Mesendoderm (in vitro differentiated cells): ENCODE results near the gene TNS3.

Experiments used
- DNase-seq: peaks from one replicate; pipeline ENCODE4 v3.0.0; 2013
- H2AK5ac ChIP-seq: 2 replicates; pipeline ENCODE4 v1.6.1; 2013; ENCODE audit warnings: low read length, inconsistent platforms
- H2BK120ac ChIP-seq: 2 replicates; pipeline ENCODE4 v1.6.1; 2013; ENCODE audit warnings: low read depth, mild to moderate bottlenecking, low read length, moderate library complexity, mixed read lengths
- H2BK15ac ChIP-seq: replicated peaks from 2 replicates; pipeline ENCODE4 v1.6.1; 2013; ENCODE audit warnings: low read depth, mild to moderate bottlenecking, moderate library complexity
- H2BK5ac ChIP-seq: 2 replicates; pipeline ENCODE4 v1.6.1; 2013; ENCODE audit warnings: low read length, inconsistent platforms
- H3K18ac ChIP-seq: 2 replicates; pipeline ENCODE4 v1.6.1; 2013; ENCODE audit warnings: mild to moderate bottlenecking, low read length, mixed read lengths
- H3K23ac ChIP-seq: one replicate; pipeline ENCODE4 v1.6.1; 2013; ENCODE audit warnings: low read length
- H3K27ac ChIP-seq: 2 replicates; pipeline ENCODE4 v1.5.1; 2013; ENCODE audit warnings: low read depth, mild to moderate bottlenecking, inconsistent platforms, low read length, moderate library complexity
- H3K27me3 ChIP-seq: 2 replicates; pipeline ENCODE4 v1.6.1; 2013; ENCODE audit warnings: low read length, control low read depth, mild to moderate bottlenecking, inconsistent platforms; ENCODE audit not compliant: insufficient read depth, poor library complexity
- H3K36me3 ChIP-seq: 2 replicates; pipeline ENCODE4 v1.6.1; 2013; ENCODE audit warnings: low read length, inconsistent platforms; ENCODE audit not compliant: control insufficient read depth, insufficient read depth
- H3K4ac ChIP-seq: one replicate; pipeline ENCODE4 v1.6.1; 2013; ENCODE audit warnings: low read depth, mild to moderate bottlenecking, low read length, moderate library complexity
- H3K4me1 ChIP-seq: 2 replicates; pipeline ENCODE4 v1.6.1; 2013; ENCODE audit warnings: low read depth, low read length, inconsistent platforms; ENCODE audit not compliant: control insufficient read depth
- H3K4me2 ChIP-seq: 2 replicates; pipeline ENCODE4 v1.6.1; 2013; ENCODE audit warnings: low read length
- H3K4me3 ChIP-seq: 2 replicates; pipeline ENCODE4 v1.5.1; 2013; ENCODE audit warnings: mild to moderate bottlenecking, low read length
- H3K56ac ChIP-seq: one replicate; pipeline ENCODE4 v1.6.1; 2013; ENCODE audit warnings: low read length
- H3K79me1 ChIP-seq: 2 replicates; pipeline ENCODE4 v1.6.1; 2013; ENCODE audit warnings: low read length, inconsistent platforms
- H3K79me2 ChIP-seq: 2 replicates; pipeline ENCODE4 v1.6.1; 2013; ENCODE audit warnings: mild to moderate bottlenecking, low read length; ENCODE audit not compliant: control insufficient read depth, insufficient read depth
- H3K9ac ChIP-seq: 2 replicates; pipeline ENCODE4 v1.6.1; 2013; ENCODE audit warnings: low read length, inconsistent platforms
- H4K5ac ChIP-seq: one replicate; pipeline ENCODE4 v1.6.1; 2013; ENCODE audit warnings: low read length
- H4K8ac ChIP-seq: one replicate; pipeline ENCODE4 v1.6.1; 2013; ENCODE audit warnings: low read depth, mild to moderate bottlenecking, control low read depth, low read length, moderate library complexity
- WGBS: extraction: QIAGEN DNeasy Blood & Tissue Kit; methylation state at CpG from one replicate; pipeline ENCODE4 v1.1.7; 2013; ENCODE audit warnings: low lambda C conversion rate, missing lambda C conversion rate; ENCODE audit not compliant: insufficient coverage; ENCODE audit errors: extremely low coverage; 5-methylcytosine and 5-hydroxymethylcytosine counted together

TNS3 gene

DNA sequence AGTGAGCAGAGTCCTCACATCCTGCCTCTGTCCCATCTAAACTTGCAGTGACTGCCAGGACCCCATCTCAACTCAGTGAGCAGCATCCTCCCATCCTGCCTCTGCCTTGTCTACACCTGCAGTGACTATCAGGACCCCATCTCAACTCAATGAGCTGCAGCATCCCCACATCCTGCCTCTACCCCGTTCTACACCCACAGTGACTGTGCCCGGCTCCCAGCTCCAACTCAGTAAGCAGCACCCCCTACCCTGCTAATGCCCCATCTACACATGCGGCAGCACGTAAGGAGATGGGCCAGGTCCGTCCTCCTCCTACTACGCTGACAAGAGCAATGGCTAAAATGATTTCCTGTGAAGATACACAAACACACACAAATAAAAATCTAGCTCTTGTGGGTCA lies 65.5 kb downstream of the TNS3 start:
- no peak overlapping the region for H3K4me2 ChIP-seq
- H2AK5ac ChIP-seq: no peak overlapping the region
- H3K79me2 ChIP-seq: no peaks in the 10 kb centered on the region
- no peak overlapping the region for H3K9ac ChIP-seq
- peaks cover 5% of the 10 kb centered on the region for H3K4me1 ChIP-seq
- H3K27me3 ChIP-seq: no peaks in the 10 kb centered on the region
- no peak overlapping the region for H3K4ac ChIP-seq
- no peak overlapping the region for H4K8ac ChIP-seq
- H3K4me3 ChIP-seq: no peak overlapping the region
- no peak overlapping the region for H3K56ac ChIP-seq
- no peaks in the 10 kb centered on the region for H3K79me1 ChIP-seq
- no peak overlapping the region for H2BK5ac ChIP-seq
- no peak overlapping the region for H2BK15ac ChIP-seq
- H3K23ac ChIP-seq: no peak overlapping the region
- DNase-seq: no peak
- H4K5ac ChIP-seq: no peak overlapping the region
- no peak overlapping the region for H2BK120ac ChIP-seq
- H3K18ac ChIP-seq: no peak overlapping the region
- H3K27ac ChIP-seq: no peak overlapping the region
- no peaks in the 10 kb centered on the region for H3K36me3 ChIP-seq
- WGBS: no CpG with 5 or more reads among the region's 6 CpGs

DNA sequence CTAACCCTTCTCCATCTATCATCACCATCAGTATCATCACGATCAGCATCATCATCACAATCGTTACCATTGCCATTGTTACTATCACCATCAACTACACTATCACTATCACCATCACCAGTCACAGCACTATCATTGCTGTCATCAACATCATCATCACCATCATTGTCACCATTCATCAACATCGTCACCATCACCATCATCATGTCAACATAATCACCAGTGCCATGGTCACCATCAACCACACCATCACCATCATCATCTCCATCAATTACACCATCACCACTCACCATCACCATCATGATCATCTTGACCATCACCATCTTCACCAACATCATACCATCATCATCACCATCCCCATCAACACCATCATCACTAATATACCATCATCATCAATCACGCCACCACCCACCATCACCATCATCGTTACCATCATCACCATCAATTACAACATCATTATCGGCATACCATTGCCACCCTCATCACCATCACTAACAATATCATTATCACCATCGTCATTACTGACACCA lies 66.5 kb downstream of the TNS3 start:
- Histone ChIP-seq H3K27ac (no peak overlapping the region), H3K4me2 (no peak overlapping the region)
- WGBS: 100% methylated on average over 3 of the region's 7 CpGs

DNA sequence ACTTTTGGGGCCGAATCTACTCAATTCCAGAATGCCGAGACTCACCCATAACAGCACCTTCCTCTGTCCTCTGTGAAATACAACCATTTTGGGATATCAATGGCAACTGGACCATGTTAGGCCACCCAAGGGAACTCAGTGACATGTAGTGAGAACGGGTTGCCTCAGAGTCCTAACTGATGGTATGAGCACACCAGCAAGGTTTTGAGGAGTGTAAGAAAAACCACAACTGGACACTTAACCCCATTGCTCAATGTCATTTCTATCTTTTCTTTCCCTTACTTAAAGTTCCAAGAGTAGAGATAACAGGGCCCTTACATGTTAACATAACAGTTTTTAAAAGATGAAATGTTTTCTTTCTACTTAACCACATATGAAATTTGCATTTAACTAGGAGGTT lies 67.1 kb downstream of the TNS3 start:
- no peak overlapping the region for H3K18ac ChIP-seq

More for the DNA sequence above, 66.5 kb downstream of the TNS3 start:
- Histone ChIP-seq H3K23ac (no peak overlapping the region), H3K27me3 (no peaks in the 10 kb centered on the region), H3K79me1 (no peaks in the 10 kb centered on the region), H2BK5ac (no peak overlapping the region), H3K4ac (no peak overlapping the region), H3K4me3 (no peak overlapping the region), H3K18ac (no peak overlapping the region), H3K79me2 (no peaks in the 10 kb centered on the region), H3K4me1 (peaks cover 5% of the 10 kb centered on the region), H2AK5ac (no peak overlapping the region), H3K56ac (no peak overlapping the region), H4K8ac (no peak overlapping the region), H3K36me3 (no peaks in the 10 kb centered on the region), H2BK15ac (no peak overlapping the region), H4K5ac (no peak overlapping the region), H2BK120ac (no peak overlapping the region), H3K9ac (no peak overlapping the region)
- no peak for DNase-seq

DNA sequence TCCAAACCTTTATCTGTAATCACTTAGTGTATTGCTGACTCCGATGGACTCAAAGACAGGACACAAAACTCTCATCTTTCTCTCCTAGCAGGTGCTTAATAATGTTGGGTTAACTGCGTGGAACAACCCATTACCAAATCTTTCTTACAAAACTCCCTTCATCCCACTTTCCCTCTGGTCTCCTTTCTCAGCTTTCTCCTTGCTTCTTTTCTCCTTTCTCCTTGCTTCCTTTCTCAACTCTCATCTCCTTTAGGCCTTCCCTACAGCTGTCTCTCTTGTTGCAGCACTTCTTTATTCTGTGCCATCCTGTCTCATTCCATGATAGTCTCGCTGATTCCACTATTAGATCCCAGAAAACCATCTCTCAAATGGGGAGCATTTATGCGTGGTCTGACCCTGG lies 67.5 kb downstream of the TNS3 start:
- no peak overlapping the region for H3K9ac ChIP-seq
- no peak overlapping the region for H2BK5ac ChIP-seq
- H3K23ac ChIP-seq: no peak overlapping the region
- no peaks in the 10 kb centered on the region for H3K36me3 ChIP-seq
- H4K5ac ChIP-seq: no peak overlapping the region
- H4K8ac ChIP-seq: no peak overlapping the region
- H3K79me1 ChIP-seq: no peaks in the 10 kb centered on the region
- DNase-seq: no peak
- no peak overlapping the region for H3K27ac ChIP-seq
- H3K4me3 ChIP-seq: no peak overlapping the region
- H3K56ac ChIP-seq: no peak overlapping the region
- no peak overlapping the region for H3K18ac ChIP-seq
- no peak overlapping the region for H3K4me2 ChIP-seq
- no peak overlapping the region for H2AK5ac ChIP-seq
- WGBS: no CpG with 5 or more reads among the region's 4 CpGs
- H3K4me1 ChIP-seq: peaks cover 5% of the 10 kb centered on the region
- H2BK120ac ChIP-seq: no peak overlapping the region
- H2BK15ac ChIP-seq: no peak overlapping the region
- no peaks in the 10 kb centered on the region for H3K27me3 ChIP-seq
- H3K79me2 ChIP-seq: no peaks in the 10 kb centered on the region
- no peak overlapping the region for H3K4ac ChIP-seq

More for the DNA sequence above, 67.1 kb downstream of the TNS3 start:
- Histone ChIP-seq H3K27ac (no peak overlapping the region), H2BK15ac (no peak overlapping the region), H2BK120ac (no peak overlapping the region), H3K4me2 (no peak overlapping the region), H2BK5ac (no peak overlapping the region), H3K56ac (no peak overlapping the region), H3K36me3 (no peaks in the 10 kb centered on the region), H4K5ac (no peak overlapping the region), H3K23ac (no peak overlapping the region), H3K4ac (no peak overlapping the region), H3K4me3 (no peak overlapping the region), H2AK5ac (no peak overlapping the region), H3K27me3 (no peaks in the 10 kb centered on the region), H3K4me1 (peaks cover 5% of the 10 kb centered on the region), H3K9ac (no peak overlapping the region), H4K8ac (no peak overlapping the region), H3K79me2 (no peaks in the 10 kb centered on the region), H3K79me1 (no peaks in the 10 kb centered on the region)
- no CpG with 5 or more reads among the region's 3 CpGs for WGBS
- no peak for DNase-seq

DNA sequence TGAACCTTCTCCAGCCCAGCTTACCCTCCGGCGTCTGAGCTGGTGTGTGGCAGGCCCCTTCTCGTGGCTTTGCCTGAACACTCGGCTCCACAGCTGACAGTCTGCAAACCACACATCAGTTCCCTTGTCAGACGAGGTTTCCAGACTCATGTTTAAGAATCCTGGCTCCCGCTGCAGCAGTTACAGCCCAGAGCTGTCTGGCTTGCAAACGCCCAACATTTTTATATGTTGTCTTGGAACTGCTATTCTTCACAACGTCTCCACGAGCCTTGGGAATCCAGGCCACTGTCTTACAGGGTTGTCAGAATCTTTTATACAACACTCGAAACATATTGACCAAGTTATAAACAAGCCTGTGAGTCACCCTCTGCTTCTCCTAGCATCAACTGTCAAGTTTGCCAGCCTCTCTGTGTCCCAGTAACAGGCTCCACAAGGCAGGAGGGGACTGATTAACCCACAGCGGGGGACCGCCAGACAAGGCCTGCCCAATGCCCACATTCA lies 68.1 kb downstream of the TNS3 start:
- Histone ChIP-seq H3K4ac (no peak overlapping the region), H3K23ac (no peak overlapping the region), H3K27me3 (no peaks in the 10 kb centered on the region), H3K36me3 (no peaks in the 10 kb centered on the region), H3K4me2 (no peak overlapping the region), H4K8ac (no peak overlapping the region), H2AK5ac (no peak overlapping the region), H2BK15ac (no peak overlapping the region), H3K79me2 (no peaks in the 10 kb centered on the region), H3K56ac (no peak overlapping the region), H3K4me1 (peaks cover 5% of the 10 kb centered on the region), H3K4me3 (no peak overlapping the region), H2BK120ac (no peak overlapping the region), H2BK5ac (no peak overlapping the region), H3K18ac (no peak overlapping the region), H4K5ac (no peak overlapping the region), H3K27ac (no peak overlapping the region), H3K9ac (no peak overlapping the region), H3K79me1 (no peaks in the 10 kb centered on the region)
- DNase-seq: no peak
- WGBS: no CpG with 5 or more reads among the region's 12 CpGs
